Esophagus muscularis mucosa (tissue), 3 donors: ENCODE data around the gene DNAJC1.

Experiments
- POLR2AphosphoS5 ChIP-seq, 2 donors: sonication (generic); formaldehyde crosslinking; IDR thresholded peaks; one replicate each; pipeline ENCODE4 v1.6.1; 2017; ENCODE audit warnings: antibody characterized with exemption in 2 of 2
- TF ChIP-seq, protein P1 (sequence below), 3 experiments: fragments of 200-600 bp in 2 of 3; fragments of 450-650 bp in 1 of 3; sonication (generic) in 2 of 3; IDR thresholded peaks; one replicate each; pipeline ENCODE4 v1.5.1; 2017 to 2019; ENCODE audit warnings: antibody characterized with exemption in 3 of 3, mild to moderate bottlenecking in 2 of 3, moderate library complexity in 1 of 3

- TF ChIP-seq, protein P1, sequence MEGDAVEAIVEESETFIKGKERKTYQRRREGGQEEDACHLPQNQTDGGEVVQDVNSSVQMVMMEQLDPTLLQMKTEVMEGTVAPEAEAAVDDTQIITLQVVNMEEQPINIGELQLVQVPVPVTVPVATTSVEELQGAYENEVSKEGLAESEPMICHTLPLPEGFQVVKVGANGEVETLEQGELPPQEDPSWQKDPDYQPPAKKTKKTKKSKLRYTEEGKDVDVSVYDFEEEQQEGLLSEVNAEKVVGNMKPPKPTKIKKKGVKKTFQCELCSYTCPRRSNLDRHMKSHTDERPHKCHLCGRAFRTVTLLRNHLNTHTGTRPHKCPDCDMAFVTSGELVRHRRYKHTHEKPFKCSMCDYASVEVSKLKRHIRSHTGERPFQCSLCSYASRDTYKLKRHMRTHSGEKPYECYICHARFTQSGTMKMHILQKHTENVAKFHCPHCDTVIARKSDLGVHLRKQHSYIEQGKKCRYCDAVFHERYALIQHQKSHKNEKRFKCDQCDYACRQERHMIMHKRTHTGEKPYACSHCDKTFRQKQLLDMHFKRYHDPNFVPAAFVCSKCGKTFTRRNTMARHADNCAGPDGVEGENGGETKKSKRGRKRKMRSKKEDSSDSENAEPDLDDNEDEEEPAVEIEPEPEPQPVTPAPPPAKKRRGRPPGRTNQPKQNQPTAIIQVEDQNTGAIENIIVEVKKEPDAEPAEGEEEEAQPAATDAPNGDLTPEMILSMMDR (IDR thresholded peaks at IDR 0.05) = no peak
- no peak for TF ChIP-seq POLR2AphosphoS5 (IDR thresholded peaks at IDR 0.05)
These were observed 196.3 kb downstream of the DNAJC1 start for GRCh38 chr10:21807180-21807579.
